Measurements from ENCODE around the gene RPS18. TPM values are rescaled to one million over a fixed set of nuclear protein-coding genes. Genes with fewer than 3 reads are reported as not detected.

RPS18 gene
- total and polyA plus RNA-seq, 9 of the 15 experiments (the other 6 are each of a cell fraction or from before 2014, with no cell fraction given), result 5,023 to 17,516 (median 8,131) TPM

DNA sequence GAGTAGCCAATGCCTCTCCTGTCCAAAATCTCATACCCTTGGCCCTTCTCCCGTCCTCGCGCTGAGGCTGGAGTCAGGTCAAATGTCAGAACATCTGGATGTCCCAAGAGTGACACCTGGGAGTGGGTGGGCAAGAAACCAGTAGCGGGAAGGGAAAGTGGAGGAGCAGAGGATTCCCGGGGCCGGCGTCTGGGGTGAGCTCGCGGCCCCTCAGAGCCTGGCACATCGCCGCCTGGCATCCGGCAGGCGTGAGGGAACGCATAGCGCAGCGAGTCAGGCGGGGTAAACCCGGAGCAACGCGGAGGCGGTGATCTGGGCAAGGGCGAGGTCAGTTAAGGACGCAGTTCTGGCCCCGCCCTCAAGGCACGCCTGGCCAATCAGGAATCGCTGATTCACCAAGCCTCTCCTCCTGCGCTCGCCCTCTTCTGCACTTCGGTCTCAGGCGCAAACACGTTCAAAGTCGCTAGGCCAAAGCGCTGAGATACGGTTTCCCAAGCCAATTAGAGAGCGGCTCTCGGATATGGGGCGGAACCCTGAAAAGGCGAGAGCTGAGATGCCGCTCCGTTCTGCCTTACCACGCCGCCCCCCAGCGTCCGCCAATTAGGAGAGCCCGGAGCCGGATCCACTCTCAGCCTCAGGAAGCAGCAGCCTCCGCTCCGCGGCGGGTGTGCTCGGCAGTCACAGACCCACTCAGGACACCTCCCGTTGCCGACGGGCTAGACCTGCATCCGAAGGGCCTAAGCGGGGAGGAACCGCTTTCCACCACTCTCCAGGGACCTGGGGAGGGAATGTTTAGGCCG lies 22.7 kb upstream of the RPS18 start (continued):
- TF ChIP-seq KDM5B (IDR thresholded peaks at IDR 0.05; ENCODE audit: insufficient replicate concordance, low read depth, low read length) (peak; percentile 88), TBP (optimal IDR thresholded peaks at IDR 0.05; ENCODE audit: low read depth, low read length) (peak; percentile 80), FOXK2 (conservative IDR thresholded peaks at IDR 0.05 in 1 of 2, IDR thresholded peaks at IDR 0.05 in 1 of 2; ENCODE audit: low read depth in 2 of 2) (no peak; a peak in 2 of 4 replicates), ZFX (CRISPR knock-in tag; IDR thresholded peaks at IDR 0.05) (peak; percentile 87), CBFB (CRISPR knock-in tag; IDR thresholded peaks at IDR 0.05) (no peak), TARDBP (IDR thresholded peaks at IDR 0.05) (no peak), SUPT5H (IDR thresholded peaks at IDR 0.05) (peak; percentile 91), POLR2H (tag; IDR thresholded peaks at IDR 0.05; ENCODE audit: low read depth) (peak; percentile 91), DPF2 (IDR thresholded peaks at IDR 0.05) (no peak; the same call in none of the 2 replicates), ETV5 (CRISPR knock-in tag; IDR thresholded peaks at IDR 0.05; ENCODE audit: low read depth) (no peak), KHSRP (IDR thresholded peaks at IDR 0.05) (no peak), CBX5 (IDR thresholded peaks at IDR 0.05; ENCODE audit: borderline replicate concordance, low read depth) (no peak), ZNF561 (CRISPR knock-in tag; conservative IDR thresholded peaks at IDR 0.05) (no peak), RBFOX2 (IDR thresholded peaks at IDR 0.05; ENCODE audit: low read depth, low read length) (peak; percentile 89), FOXJ2 (tag; IDR thresholded peaks at IDR 0.05) (no peak), SMC3 (conservative IDR thresholded peaks at IDR 0.05; ENCODE audit: insufficient read depth, low read depth, low read length) (0 out of 2 replicates have a peak, but pooled peaks have one; percentile 14), ZNF668 (CRISPR knock-in tag; IDR thresholded peaks at IDR 0.05) (no peak; the same call in 1 of the 2 replicates)
- TF ChIP-seq, protein P1, sequence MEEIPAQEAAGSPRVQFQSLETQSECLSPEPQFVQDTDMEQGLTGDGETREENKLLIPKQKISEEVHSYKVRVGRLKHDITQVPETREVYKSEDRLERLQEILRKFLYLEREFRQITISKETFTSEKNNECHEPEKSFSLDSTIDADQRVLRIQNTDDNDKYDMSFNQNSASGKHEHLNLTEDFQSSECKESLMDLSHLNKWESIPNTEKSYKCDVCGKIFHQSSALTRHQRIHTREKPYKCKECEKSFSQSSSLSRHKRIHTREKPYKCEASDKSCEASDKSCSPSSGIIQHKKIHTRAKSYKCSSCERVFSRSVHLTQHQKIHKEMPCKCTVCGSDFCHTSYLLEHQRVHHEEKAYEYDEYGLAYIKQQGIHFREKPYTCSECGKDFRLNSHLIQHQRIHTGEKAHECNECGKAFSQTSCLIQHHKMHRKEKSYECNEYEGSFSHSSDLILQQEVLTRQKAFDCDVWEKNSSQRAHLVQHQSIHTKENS (CRISPR knock-in tag; IDR thresholded peaks at IDR 0.05), result 0 out of 2 replicates have a peak, but pooled peaks have one; percentile 72
- TF ChIP-seq, protein P2, sequence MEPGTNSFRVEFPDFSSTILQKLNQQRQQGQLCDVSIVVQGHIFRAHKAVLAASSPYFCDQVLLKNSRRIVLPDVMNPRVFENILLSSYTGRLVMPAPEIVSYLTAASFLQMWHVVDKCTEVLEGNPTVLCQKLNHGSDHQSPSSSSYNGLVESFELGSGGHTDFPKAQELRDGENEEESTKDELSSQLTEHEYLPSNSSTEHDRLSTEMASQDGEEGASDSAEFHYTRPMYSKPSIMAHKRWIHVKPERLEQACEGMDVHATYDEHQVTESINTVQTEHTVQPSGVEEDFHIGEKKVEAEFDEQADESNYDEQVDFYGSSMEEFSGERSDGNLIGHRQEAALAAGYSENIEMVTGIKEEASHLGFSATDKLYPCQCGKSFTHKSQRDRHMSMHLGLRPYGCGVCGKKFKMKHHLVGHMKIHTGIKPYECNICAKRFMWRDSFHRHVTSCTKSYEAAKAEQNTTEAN (CRISPR knock-in tag; IDR thresholded peaks at IDR 0.05), result no peak
- TF ChIP-seq, protein P3, sequence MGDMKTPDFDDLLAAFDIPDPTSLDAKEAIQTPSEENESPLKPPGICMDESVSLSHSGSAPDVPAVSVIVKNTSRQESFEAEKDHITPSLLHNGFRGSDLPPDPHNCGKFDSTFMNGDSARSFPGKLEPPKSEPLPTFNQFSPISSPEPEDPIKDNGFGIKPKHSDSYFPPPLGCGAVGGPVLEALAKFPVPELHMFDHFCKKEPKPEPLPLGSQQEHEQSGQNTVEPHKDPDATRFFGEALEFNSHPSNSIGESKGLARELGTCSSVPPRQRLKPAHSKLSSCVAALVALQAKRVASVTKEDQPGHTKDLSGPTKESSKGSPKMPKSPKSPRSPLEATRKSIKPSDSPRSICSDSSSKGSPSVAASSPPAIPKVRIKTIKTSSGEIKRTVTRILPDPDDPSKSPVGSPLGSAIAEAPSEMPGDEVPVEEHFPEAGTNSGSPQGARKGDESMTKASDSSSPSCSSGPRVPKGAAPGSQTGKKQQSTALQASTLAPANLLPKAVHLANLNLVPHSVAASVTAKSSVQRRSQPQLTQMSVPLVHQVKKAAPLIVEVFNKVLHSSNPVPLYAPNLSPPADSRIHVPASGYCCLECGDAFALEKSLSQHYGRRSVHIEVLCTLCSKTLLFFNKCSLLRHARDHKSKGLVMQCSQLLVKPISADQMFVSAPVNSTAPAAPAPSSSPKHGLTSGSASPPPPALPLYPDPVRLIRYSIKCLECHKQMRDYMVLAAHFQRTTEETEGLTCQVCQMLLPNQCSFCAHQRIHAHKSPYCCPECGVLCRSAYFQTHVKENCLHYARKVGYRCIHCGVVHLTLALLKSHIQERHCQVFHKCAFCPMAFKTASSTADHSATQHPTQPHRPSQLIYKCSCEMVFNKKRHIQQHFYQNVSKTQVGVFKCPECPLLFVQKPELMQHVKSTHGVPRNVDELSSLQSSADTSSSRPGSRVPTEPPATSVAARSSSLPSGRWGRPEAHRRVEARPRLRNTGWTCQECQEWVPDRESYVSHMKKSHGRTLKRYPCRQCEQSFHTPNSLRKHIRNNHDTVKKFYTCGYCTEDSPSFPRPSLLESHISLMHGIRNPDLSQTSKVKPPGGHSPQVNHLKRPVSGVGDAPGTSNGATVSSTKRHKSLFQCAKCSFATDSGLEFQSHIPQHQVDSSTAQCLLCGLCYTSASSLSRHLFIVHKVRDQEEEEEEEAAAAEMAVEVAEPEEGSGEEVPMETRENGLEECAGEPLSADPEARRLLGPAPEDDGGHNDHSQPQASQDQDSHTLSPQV (IDR thresholded peaks at IDR 0.05), result no peak; the same call in 1 of the 2 replicates
- TF ChIP-seq, protein P4, sequence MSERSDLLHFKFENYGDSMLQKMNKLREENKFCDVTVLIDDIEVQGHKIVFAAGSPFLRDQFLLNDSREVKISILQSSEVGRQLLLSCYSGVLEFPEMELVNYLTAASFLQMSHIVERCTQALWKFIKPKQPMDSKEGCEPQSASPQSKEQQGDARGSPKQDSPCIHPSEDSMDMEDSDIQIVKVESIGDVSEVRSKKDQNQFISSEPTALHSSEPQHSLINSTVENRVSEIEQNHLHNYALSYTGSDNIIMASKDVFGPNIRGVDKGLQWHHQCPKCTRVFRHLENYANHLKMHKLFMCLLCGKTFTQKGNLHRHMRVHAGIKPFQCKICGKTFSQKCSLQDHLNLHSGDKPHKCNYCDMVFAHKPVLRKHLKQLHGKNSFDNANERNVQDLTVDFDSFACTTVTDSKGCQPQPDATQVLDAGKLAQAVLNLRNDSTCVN (CRISPR knock-in tag; IDR thresholded peaks at IDR 0.05), result no peak

Measured in K562 (cell line).